B cell (primary cell): ENCODE measurements around the gene NCOA1. TPM values are rescaled to one million over a fixed set of nuclear protein-coding genes. Genes with fewer than 3 reads are reported as not detected.
A peak's percentile ranks its signal among the peaks of the same experiment; 100 is the strongest.

Source experiments
- ATAC-seq: fragments of 200-7000 bp; cut with Tn5 transposase; one replicate; pipeline ENCODE4 v1.10.0; 2021; ENCODE audit warnings: low read depth, mild to moderate bottlenecking, moderate number of reproducible peaks, moderate library complexity
- CTCF ChIA-PET: fragments of 350-600 bp; sonication (Branson Sonifier 250); formaldehyde crosslinking; loops from one replicate; lab custom pipeline; 2021; ENCODE audit warnings: antibody characterized with exemption, inconsistent platforms; lab: Charles Lee
- POLR2A ChIA-PET: fragments of 350-600 bp; sonication (Branson Sonifier 250); formaldehyde crosslinking; loops from one replicate; lab custom pipeline; 2021; ENCODE audit warnings: antibody characterized with exemption; lab: Charles Lee
- DNase-seq: peaks from one replicate; pipeline ENCODE4 v3.0.0; 2013
- H2AFZ ChIP-seq: 2 replicates; pipeline ENCODE4 v1.6.1; 2012; ENCODE audit warnings: mild to moderate bottlenecking, low read depth, low read length; ENCODE audit not compliant: insufficient read depth, poor library complexity, severe bottlenecking
- H3K27ac ChIP-seq, 2 donors: 1 replicate in 1 of 2; 2 replicates in 1 of 2; pipeline ENCODE4 v1.5.1; 2012 to 2013; ENCODE audit warnings: low read length in 2 of 2, mild to moderate bottlenecking in 2 of 2, moderate library complexity in 1 of 2
- H3K27me3 ChIP-seq, 4 experiments: fragments of 200-600 bp in 1 of 4; sonication (generic) in 1 of 4; replicated peaks in 1 of 4; 1 replicate in 2 of 4; 2 replicates in 2 of 4; pipeline versions ENCODE4 v1.6.1 to v1.7.0; 2013 to 2016; ENCODE audit warnings: low read length in 3 of 4, mild to moderate bottlenecking in 2 of 4, mixed read lengths in 1 of 4, moderate library complexity in 1 of 4; ENCODE audit not compliant: insufficient read depth in 4 of 4, control insufficient read depth in 3 of 4; ENCODE audit errors: control extremely low read depth in 1 of 4
- H3K36me3 ChIP-seq, 2 experiments: replicated peaks in 1 of 2; 1 replicate in 1 of 2; 2 replicates in 1 of 2; pipeline versions ENCODE4 v1.6.1 to v1.7.1; 2013; ENCODE audit warnings: low read length in 1 of 2; ENCODE audit not compliant: insufficient read depth in 2 of 2, control insufficient read depth in 1 of 2; ENCODE audit errors: control extremely low read depth in 1 of 2, extremely low read depth in 1 of 2
- H3K4me1 ChIP-seq, 2 donors: fragments of 200-600 bp in 1 of 2; sonication (generic) in 1 of 2; 1 replicate in 1 of 2; 2 replicates in 1 of 2; pipeline versions ENCODE4 v1.5.1 to v1.6.1; 2013 to 2017; ENCODE audit warnings: low read length in 2 of 2; ENCODE audit not compliant: control insufficient read depth in 2 of 2, insufficient read depth in 2 of 2
- H3K4me2 ChIP-seq: replicated peaks from 2 replicates; pipeline ENCODE3; 2012; ENCODE audit warnings: mild to moderate bottlenecking, low read depth, low read length; ENCODE audit not compliant: poor library complexity, severe bottlenecking
- H3K4me3 ChIP-seq, 5 experiments: fragments of 200-600 bp in 1 of 5; sonication (generic) in 1 of 5; 1 replicate in 3 of 5; 2 replicates in 2 of 5; pipeline versions ENCODE4 v1.5.1 to v1.7.0; 2011 to 2016; ENCODE audit warnings: low read length in 4 of 5, mild to moderate bottlenecking in 4 of 5, low read depth in 2 of 5, control low read depth in 1 of 5, moderate library complexity in 1 of 5; ENCODE audit not compliant: insufficient read depth in 1 of 5; ENCODE audit errors: control extremely low read depth in 1 of 5, extremely low read depth in 1 of 5
- H3K79me2 ChIP-seq: fragments of 200-600 bp; sonication (generic); one replicate; pipeline ENCODE4 v1.6.0; 2016; ENCODE audit warnings: low read length; ENCODE audit not compliant: control insufficient read depth, insufficient read depth
- H3K9ac ChIP-seq: fragments of 200-600 bp; sonication (generic); 2 replicates; pipeline ENCODE4 v1.6.1; 2017; ENCODE audit warnings: mild to moderate bottlenecking, low read length, moderate library complexity
- H3K9me3 ChIP-seq, 3 donors: one replicate each; pipeline versions ENCODE4 v1.6.1 to v1.7.1; 2013; ENCODE audit warnings: low read length in 2 of 3; ENCODE audit not compliant: control insufficient read depth in 2 of 3, insufficient read depth in 1 of 3; ENCODE audit errors: control extremely low read depth in 1 of 3
- H4K20me1 ChIP-seq: 2 replicates; pipeline ENCODE4 v1.6.0; 2012; ENCODE audit warnings: mild to moderate bottlenecking, low read length; ENCODE audit not compliant: insufficient read depth, control insufficient read depth, poor library complexity, severe bottlenecking
- H3K27ac Mint-ChIP-seq: one replicate; pipeline ENCODE4 v1.8.0; 2021; ENCODE audit warnings: mixed read lengths
- H3K27me3 Mint-ChIP-seq: one replicate; pipeline ENCODE4 v1.8.0; 2021; ENCODE audit warnings: mixed read lengths
- H3K4me1 Mint-ChIP-seq: one replicate; pipeline ENCODE4 v1.8.0; 2021; ENCODE audit warnings: mixed read lengths
- H3K4me3 Mint-ChIP-seq: one replicate; pipeline ENCODE4 v1.8.0; 2021; ENCODE audit warnings: mixed read lengths
- H3K9me3 Mint-ChIP-seq: one replicate; pipeline ENCODE4 v1.8.0; 2022; ENCODE audit warnings: mixed read lengths; ENCODE audit not compliant: insufficient read depth
- EZH2 ChIP-seq: IDR thresholded peaks from 2 replicates; pipeline ENCODE4 v1.6.1; 2012; ENCODE audit warnings: borderline replicate concordance, low read depth, mild to moderate bottlenecking, moderate library complexity, low read length; ENCODE audit not compliant: insufficient read depth, poor library complexity, severe bottlenecking
- WGBS: methylation state at CpG from one replicate; pipeline ENCODE4 v1.1.5; 2013; ENCODE audit warnings: missing lambda C conversion rate; ENCODE audit not compliant: insufficient coverage; 5-methylcytosine and 5-hydroxymethylcytosine counted together
- intact Hi-C: fragments of 100-400 bp; cut with micrococcal nuclease; formaldehyde crosslinking; loops from one replicate; pipeline ENCODE4 v1.10.0; 2022
- polyA plus RNA-seq: library from polyadenylated mRNA; depleted of rRNA; stranded (reverse); fragments of >200 nt; gene quantifications from 2 replicates; pipeline ENCODE4 v1.2.3, GENCODE V29; 2012
- total RNA-seq, 2 donors: library from RNA; stranded (reverse); fragments of 120-200 nt in 1 of 2; gene quantifications; 1 replicate in 1 of 2; 2 replicates in 1 of 2; pipeline versions ENCODE4 v1.2.3 to v1.2.4, GENCODE V29; 2013 to 2022
- TF ChIP-seq, protein P1 (sequence below): fragments of 200-600 bp; IDR thresholded peaks from one replicate; pipeline ENCODE4 v1.8.0; 2022; ENCODE audit warnings: antibody characterized with exemption, mild to moderate bottlenecking

The NCOA1 gene
- total and polyA plus RNA-seq, 2 donors (not counting 1 experiment from before 2014, with no cell fraction given) = 11.6 to 49.1 TPM

DNA sequence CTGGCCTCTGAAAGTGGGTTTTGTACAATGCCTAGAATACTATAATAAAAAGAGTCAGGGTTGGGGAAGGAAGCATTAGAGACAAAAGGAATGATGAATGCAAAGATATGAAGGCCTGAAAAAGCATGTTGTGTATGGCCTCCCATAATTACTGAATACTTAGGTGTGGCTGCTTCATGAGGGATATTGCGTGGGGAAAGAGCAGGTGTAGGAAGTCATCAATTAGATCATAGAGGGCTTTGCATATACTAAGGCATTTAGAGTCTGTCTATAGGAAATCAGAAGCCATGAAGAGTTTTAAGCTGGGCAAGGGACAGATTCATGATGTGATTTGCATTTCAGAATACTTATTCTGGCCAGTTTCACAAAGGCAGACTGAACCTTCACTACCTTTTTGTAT lies 48.2 kb downstream of the NCOA1 start:
- Histone ChIP-seq H3K27ac (no peak overlapping the region), H4K20me1 (peaks cover 6% of the 10 kb centered on the region), H3K9me3 (peaks cover 5 to 11% (median 5%) of the 10 kb centered on the region in 3 donors), H3K9ac (no peak overlapping the region), H3K27me3 (no peaks in the 10 kb centered on the region), H3K4me1 (peaks cover 12 to 14% of the 10 kb centered on the region in 2 donors), H3K4me3 (no peak overlapping the region), H3K79me2 (peaks cover 52% of the 10 kb centered on the region), H2AFZ (no peak overlapping the region), H3K36me3 (no peaks in the 10 kb centered on the region), H3K4me2 (peak overlapping the region; percentile 21)
- intact Hi-C loops = no loop called here
- ChIA-PET CTCF (no interaction called here), POLR2A (no interaction called here)
- WGBS = 63% methylated on average over 1 of the region's 1 CpG
- no peaks in the 10 kb centered on the region for H3K27me3 Mint-ChIP-seq
- H3K27ac Mint-ChIP-seq = no peak overlapping the region
- no peak for DNase-seq
- peaks cover 22% of the 10 kb centered on the region for H3K9me3 Mint-ChIP-seq
- no peak for TF ChIP-seq EZH2
- TF ChIP-seq, protein P1, sequence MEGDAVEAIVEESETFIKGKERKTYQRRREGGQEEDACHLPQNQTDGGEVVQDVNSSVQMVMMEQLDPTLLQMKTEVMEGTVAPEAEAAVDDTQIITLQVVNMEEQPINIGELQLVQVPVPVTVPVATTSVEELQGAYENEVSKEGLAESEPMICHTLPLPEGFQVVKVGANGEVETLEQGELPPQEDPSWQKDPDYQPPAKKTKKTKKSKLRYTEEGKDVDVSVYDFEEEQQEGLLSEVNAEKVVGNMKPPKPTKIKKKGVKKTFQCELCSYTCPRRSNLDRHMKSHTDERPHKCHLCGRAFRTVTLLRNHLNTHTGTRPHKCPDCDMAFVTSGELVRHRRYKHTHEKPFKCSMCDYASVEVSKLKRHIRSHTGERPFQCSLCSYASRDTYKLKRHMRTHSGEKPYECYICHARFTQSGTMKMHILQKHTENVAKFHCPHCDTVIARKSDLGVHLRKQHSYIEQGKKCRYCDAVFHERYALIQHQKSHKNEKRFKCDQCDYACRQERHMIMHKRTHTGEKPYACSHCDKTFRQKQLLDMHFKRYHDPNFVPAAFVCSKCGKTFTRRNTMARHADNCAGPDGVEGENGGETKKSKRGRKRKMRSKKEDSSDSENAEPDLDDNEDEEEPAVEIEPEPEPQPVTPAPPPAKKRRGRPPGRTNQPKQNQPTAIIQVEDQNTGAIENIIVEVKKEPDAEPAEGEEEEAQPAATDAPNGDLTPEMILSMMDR = no peak
- H3K4me1 Mint-ChIP-seq = peaks cover 24% of the 10 kb centered on the region
- no peak overlapping the region for H3K4me3 Mint-ChIP-seq
- ATAC-seq = no peak

DNA sequence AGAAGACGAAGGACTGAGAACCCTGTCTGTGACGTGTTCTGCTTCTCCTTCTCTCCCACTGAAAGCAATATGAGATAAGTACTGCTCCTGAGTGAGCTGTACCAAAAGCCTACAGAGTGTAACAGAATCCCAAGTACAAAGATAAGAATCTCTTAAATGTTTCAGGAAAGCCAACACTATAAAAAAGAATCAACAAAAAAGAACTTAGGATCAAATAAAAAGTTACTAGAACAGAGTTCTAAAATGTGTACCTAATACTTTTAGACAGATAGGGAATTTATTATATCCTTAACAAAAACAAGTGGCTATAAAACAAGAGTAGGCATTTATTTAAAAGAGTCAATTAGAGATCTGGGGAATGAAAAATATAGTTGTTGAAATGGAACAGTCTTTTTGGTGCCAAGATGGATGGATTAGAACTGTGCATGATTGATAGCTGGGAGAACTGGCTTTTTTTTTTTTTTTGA lies 49.0 kb downstream of the NCOA1 start:
- TF ChIP-seq EZH2 = no peak
- TF ChIP-seq, protein P1 = no peak
- DNase-seq = no peak
- H3K79me2 ChIP-seq = peaks cover 60% of the 10 kb centered on the region
- whole genome bisulfite sequencing = 94% methylated on average over 2 of the region's 2 CpGs
- no peak overlapping the region for H3K4me3 ChIP-seq
- peaks cover 6% of the 10 kb centered on the region for H4K20me1 ChIP-seq
- Mint-ChIP-seq H3K4me3 (no peak overlapping the region), H3K27me3 (no peaks in the 10 kb centered on the region), H3K27ac (no peak overlapping the region), H3K4me1 (peaks cover 24% of the 10 kb centered on the region), H3K9me3 (peaks cover 17% of the 10 kb centered on the region)
- H3K27me3 ChIP-seq = no peaks in the 10 kb centered on the region
- POLR2A ChIA-PET = no interaction called here
- no peak overlapping the region for H2AFZ ChIP-seq
- peaks cover 5 to 11% (median 9%) of the 10 kb centered on the region in 3 donors for H3K9me3 ChIP-seq
- H3K36me3 ChIP-seq = no peaks in the 10 kb centered on the region
- peaks cover 12 to 14% of the 10 kb centered on the region in 2 donors for H3K4me1 ChIP-seq
- ATAC-seq = no peak
- no peak overlapping the region for H3K4me2 ChIP-seq
- H3K27ac ChIP-seq = no peak overlapping the region
- CTCF ChIA-PET = no interaction called here
- intact Hi-C loops = no loop called here
- H3K9ac ChIP-seq = no peak overlapping the region
